Mammary epithelial cell (primary cell): Measurements from ENCODE around the gene CST3.

Experiments used
- EZH2 ChIP-seq: IDR thresholded peaks from 2 replicates; pipeline ENCODE4 v1.6.1; 2012; ENCODE audit warnings: low read length, inconsistent platforms, borderline replicate concordance
- TF ChIP-seq, protein P1 (sequence below), 2 donors: IDR thresholded peaks in 1 of 2; conservative IDR thresholded peaks in 1 of 2; 2 replicates each; pipeline ENCODE4 v1.5.1; 2011 to 2012; ENCODE audit warnings: inconsistent platforms in 2 of 2, low read length in 2 of 2, mild to moderate bottlenecking in 2 of 2, control low read depth in 1 of 2, low read depth in 1 of 2; ENCODE audit not compliant: insufficient read depth in 1 of 2; ENCODE audit errors: extremely low read depth in 1 of 2

DNA sequence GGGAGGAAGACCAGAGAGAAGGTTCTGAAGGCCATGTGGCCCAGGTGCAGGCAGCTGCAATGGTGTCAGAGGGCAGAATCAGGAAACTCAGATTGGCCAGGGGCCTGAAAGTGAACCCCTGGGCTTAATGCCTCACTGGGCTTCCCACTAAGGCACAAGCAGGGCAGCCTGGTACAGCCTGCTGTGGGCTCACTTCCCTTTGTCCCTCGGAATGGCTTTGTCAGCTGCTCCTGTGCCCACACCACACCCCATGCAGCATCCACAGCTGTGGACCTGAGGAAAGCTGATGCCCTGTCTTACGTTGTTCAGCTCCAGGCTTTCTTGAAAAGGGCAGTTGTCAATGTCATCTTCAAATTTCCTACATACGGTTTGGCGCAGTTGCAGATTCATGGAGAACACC, 34.4 kb downstream of the CST3 start:
- TF ChIP-seq, protein P1, sequence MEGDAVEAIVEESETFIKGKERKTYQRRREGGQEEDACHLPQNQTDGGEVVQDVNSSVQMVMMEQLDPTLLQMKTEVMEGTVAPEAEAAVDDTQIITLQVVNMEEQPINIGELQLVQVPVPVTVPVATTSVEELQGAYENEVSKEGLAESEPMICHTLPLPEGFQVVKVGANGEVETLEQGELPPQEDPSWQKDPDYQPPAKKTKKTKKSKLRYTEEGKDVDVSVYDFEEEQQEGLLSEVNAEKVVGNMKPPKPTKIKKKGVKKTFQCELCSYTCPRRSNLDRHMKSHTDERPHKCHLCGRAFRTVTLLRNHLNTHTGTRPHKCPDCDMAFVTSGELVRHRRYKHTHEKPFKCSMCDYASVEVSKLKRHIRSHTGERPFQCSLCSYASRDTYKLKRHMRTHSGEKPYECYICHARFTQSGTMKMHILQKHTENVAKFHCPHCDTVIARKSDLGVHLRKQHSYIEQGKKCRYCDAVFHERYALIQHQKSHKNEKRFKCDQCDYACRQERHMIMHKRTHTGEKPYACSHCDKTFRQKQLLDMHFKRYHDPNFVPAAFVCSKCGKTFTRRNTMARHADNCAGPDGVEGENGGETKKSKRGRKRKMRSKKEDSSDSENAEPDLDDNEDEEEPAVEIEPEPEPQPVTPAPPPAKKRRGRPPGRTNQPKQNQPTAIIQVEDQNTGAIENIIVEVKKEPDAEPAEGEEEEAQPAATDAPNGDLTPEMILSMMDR (conservative IDR thresholded peaks at IDR 0.05 in 1 of 2, IDR thresholded peaks at IDR 0.05 in 1 of 2; ENCODE audit: extremely low read depth in 1 of 2, insufficient read depth in 1 of 2, low read depth in 1 of 2, low read length in 2 of 2): no peak
- no peak for TF ChIP-seq EZH2
